Mucosa of stomach (tissue), 1 donor: Measurements from ENCODE around the gene MBNL1.

Experiments
- H3K27me3 ChIP-seq: one replicate; pipeline ENCODE4 v1.7.0; 2013; ENCODE audit warnings: mild to moderate bottlenecking, low read length; ENCODE audit not compliant: control insufficient read depth, insufficient read depth
- H3K36me3 ChIP-seq: one replicate; pipeline ENCODE4 v1.7.0; 2013; ENCODE audit warnings: low read length; ENCODE audit not compliant: control insufficient read depth, insufficient read depth
- H3K4me1 ChIP-seq: one replicate; pipeline ENCODE4 v1.7.0; 2013; ENCODE audit warnings: mild to moderate bottlenecking, low read length; ENCODE audit not compliant: control insufficient read depth, insufficient read depth
- H3K4me3 ChIP-seq: one replicate; pipeline ENCODE4 v1.7.0; 2013; ENCODE audit warnings: low read length
- H3K9ac ChIP-seq: one replicate; pipeline ENCODE4 v1.7.0; 2013; ENCODE audit warnings: mild to moderate bottlenecking, low read length, moderate library complexity
- H3K9me3 ChIP-seq: one replicate; pipeline ENCODE4 v1.7.0; 2013; ENCODE audit warnings: mild to moderate bottlenecking, low read length, moderate library complexity; ENCODE audit not compliant: control insufficient read depth
- donor health status: Pancreatic carcinoma.

The MBNL1 gene

GRCh38 chr3:152268555-152269055, at the start of gene MBNL1:
MBNL1 (plus strand) TSS chr3:152268929; CDS start chr3:152300194, 31,265 bp downstream.
- peak within 1 kb of the TSS; percentile 91 for H3K9ac ChIP-seq

GRCh38 chr3:152219216-152219615, 49.5 kb upstream of the MBNL1 start:
- no peaks in the 10 kb centered on the region for H3K9me3 ChIP-seq
- no peak overlapping the region for H3K9ac ChIP-seq
- H3K4me1 ChIP-seq = no peaks in the 10 kb centered on the region
- H3K27me3 ChIP-seq = no peaks in the 10 kb centered on the region
- H3K4me3 ChIP-seq = no peak overlapping the region
- H3K36me3 ChIP-seq = no peaks in the 10 kb centered on the region

More at GRCh38 chr3:152268555-152269055, at the start of gene MBNL1:
- H3K4me1 ChIP-seq = peaks cover 24% of the 10 kb centered on the region
- H3K27me3 ChIP-seq = no peaks in the 10 kb centered on the region
- no peaks in the 10 kb centered on the region for H3K36me3 ChIP-seq
- no peaks in the 10 kb centered on the region for H3K9me3 ChIP-seq
- H3K4me3 ChIP-seq = peak within 1 kb of the TSS; percentile 71

- Histone ChIP-seq H3K4me1 (no peaks in the 10 kb centered on the region), H3K36me3 (no peaks in the 10 kb centered on the region), H3K4me3 (no peak overlapping the region), H3K27me3 (no peaks in the 10 kb centered on the region), H3K9ac (no peak overlapping the region), H3K9me3 (no peaks in the 10 kb centered on the region)
These were observed 48.9 kb upstream of the MBNL1 start for GRCh38 chr3:152219769-152220255.

GRCh38 chr3:152222327-152222726, 46.4 kb upstream of the MBNL1 start:
- H3K27me3 ChIP-seq = no peaks in the 10 kb centered on the region
- no peak overlapping the region for H3K4me3 ChIP-seq
- H3K36me3 ChIP-seq = no peaks in the 10 kb centered on the region
- no peaks in the 10 kb centered on the region for H3K4me1 ChIP-seq
- H3K9ac ChIP-seq = no peak overlapping the region
- H3K9me3 ChIP-seq = no peaks in the 10 kb centered on the region

- H3K9me3 ChIP-seq = no peaks in the 10 kb centered on the region
- H3K36me3 ChIP-seq = no peaks in the 10 kb centered on the region
- no peaks in the 10 kb centered on the region for H3K4me1 ChIP-seq
- no peaks in the 10 kb centered on the region for H3K27me3 ChIP-seq
- H3K9ac ChIP-seq = no peak overlapping the region
- H3K4me3 ChIP-seq = no peak overlapping the region
These were observed 43.5 kb upstream of the MBNL1 start for GRCh38 chr3:152225201-152225600.

GRCh38 chr3:152226176-152226575, 42.6 kb upstream of the MBNL1 start:
- H3K9me3 ChIP-seq = no peaks in the 10 kb centered on the region
- H3K27me3 ChIP-seq = no peaks in the 10 kb centered on the region
- no peaks in the 10 kb centered on the region for H3K4me1 ChIP-seq
- no peak overlapping the region for H3K4me3 ChIP-seq
- no peak overlapping the region for H3K9ac ChIP-seq
- no peaks in the 10 kb centered on the region for H3K36me3 ChIP-seq

GRCh38 chr3:152227027-152227426, 41.7 kb upstream of the MBNL1 start:
- Histone ChIP-seq H3K36me3 (no peaks in the 10 kb centered on the region), H3K9ac (no peak overlapping the region), H3K9me3 (no peaks in the 10 kb centered on the region), H3K4me1 (no peaks in the 10 kb centered on the region), H3K4me3 (no peak overlapping the region), H3K27me3 (no peaks in the 10 kb centered on the region)

GRCh38 chr3:152229692-152230091, 39.0 kb upstream of the MBNL1 start:
- H3K27me3 ChIP-seq = no peaks in the 10 kb centered on the region
- H3K9me3 ChIP-seq = no peaks in the 10 kb centered on the region
- no peaks in the 10 kb centered on the region for H3K36me3 ChIP-seq
- no peaks in the 10 kb centered on the region for H3K4me1 ChIP-seq
- H3K4me3 ChIP-seq = no peak overlapping the region
- no peak overlapping the region for H3K9ac ChIP-seq

- H3K4me3 ChIP-seq = no peak overlapping the region
- H3K9me3 ChIP-seq = no peaks in the 10 kb centered on the region
- no peak overlapping the region for H3K9ac ChIP-seq
- no peaks in the 10 kb centered on the region for H3K27me3 ChIP-seq
- H3K4me1 ChIP-seq = no peaks in the 10 kb centered on the region
- no peaks in the 10 kb centered on the region for H3K36me3 ChIP-seq
These were observed 38.4 kb upstream of the MBNL1 start for GRCh38 chr3:152230370-152230769.

- Histone ChIP-seq H3K9me3 (no peaks in the 10 kb centered on the region), H3K4me1 (no peaks in the 10 kb centered on the region), H3K36me3 (no peaks in the 10 kb centered on the region), H3K27me3 (no peaks in the 10 kb centered on the region), H3K4me3 (no peak overlapping the region), H3K9ac (no peak overlapping the region)
These were observed 36.7 kb upstream of the MBNL1 start for GRCh38 chr3:152232001-152232400.

- no peaks in the 10 kb centered on the region for H3K9me3 ChIP-seq
- H3K4me3 ChIP-seq = no peak overlapping the region
These were observed 36.0 kb upstream of the MBNL1 start for GRCh38 chr3:152232679-152233078.

GRCh38 chr3:152234657-152235375, 33.9 kb upstream of the MBNL1 start:
- Histone ChIP-seq H3K9ac (no peak overlapping the region), H3K4me3 (no peak overlapping the region), H3K9me3 (no peaks in the 10 kb centered on the region), H3K36me3 (no peaks in the 10 kb centered on the region), H3K4me1 (no peaks in the 10 kb centered on the region), H3K27me3 (no peaks in the 10 kb centered on the region)

More at GRCh38 chr3:152232679-152233078, 36.0 kb upstream of the MBNL1 start:
- no peaks in the 10 kb centered on the region for H3K4me1 ChIP-seq
- H3K9ac ChIP-seq = no peak overlapping the region
- H3K36me3 ChIP-seq = no peaks in the 10 kb centered on the region
- no peaks in the 10 kb centered on the region for H3K27me3 ChIP-seq
